ENCODE results near the gene CAMK4.

DNA sequence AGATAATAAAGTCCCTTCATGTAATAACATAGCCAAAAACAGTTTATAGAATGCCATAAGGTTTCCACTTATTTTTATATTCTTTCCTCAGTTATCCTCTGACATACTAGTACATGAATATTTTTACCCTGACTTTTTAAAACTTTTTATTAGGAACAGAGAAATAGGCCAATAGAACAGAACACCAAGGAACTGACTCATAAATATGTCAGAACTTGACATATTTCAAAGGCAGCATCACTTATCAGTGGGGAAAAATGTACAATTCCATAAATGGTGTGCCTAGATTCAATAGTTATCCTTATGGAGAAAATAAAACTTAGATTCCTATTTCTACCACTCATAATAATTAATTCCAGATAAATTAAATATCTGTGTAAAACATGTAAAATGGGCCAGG is 278.8 kb downstream of the CAMK4 start:
- TF ChIP-seq, protein P1, sequence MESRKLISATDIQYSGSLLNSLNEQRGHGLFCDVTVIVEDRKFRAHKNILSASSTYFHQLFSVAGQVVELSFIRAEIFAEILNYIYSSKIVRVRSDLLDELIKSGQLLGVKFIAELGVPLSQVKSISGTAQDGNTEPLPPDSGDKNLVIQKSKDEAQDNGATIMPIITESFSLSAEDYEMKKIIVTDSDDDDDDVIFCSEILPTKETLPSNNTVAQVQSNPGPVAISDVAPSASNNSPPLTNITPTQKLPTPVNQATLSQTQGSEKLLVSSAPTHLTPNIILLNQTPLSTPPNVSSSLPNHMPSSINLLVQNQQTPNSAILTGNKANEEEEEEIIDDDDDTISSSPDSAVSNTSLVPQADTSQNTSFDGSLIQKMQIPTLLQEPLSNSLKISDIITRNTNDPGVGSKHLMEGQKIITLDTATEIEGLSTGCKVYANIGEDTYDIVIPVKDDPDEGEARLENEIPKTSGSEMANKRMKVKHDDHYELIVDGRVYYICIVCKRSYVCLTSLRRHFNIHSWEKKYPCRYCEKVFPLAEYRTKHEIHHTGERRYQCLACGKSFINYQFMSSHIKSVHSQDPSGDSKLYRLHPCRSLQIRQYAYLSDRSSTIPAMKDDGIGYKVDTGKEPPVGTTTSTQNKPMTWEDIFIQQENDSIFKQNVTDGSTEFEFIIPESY (IDR thresholded peaks at IDR 0.05) = no peak
- TF ChIP-seq RXRA (IDR thresholded peaks at IDR 0.05) (no peak), GABPA (IDR thresholded peaks at IDR 0.05 in 1 of 2, conservative IDR thresholded peaks at IDR 0.05 in 1 of 2) (no peak)
